GM23338 (cell line): ENCODE results near the gene CCDC60. TPM values are rescaled to one million over a fixed set of nuclear protein-coding genes. Genes with fewer than 3 reads are reported as not detected.

ENCODE experiments used
- ATAC-seq: fragments of 200-7000 bp; cut with Tn5 transposase; 3 replicates; pipeline ENCODE4 v1.9.1; 2020
- DNase-seq: peaks from one replicate; pipeline ENCODE4 v3.0.0-alpha.2; 2015; ENCODE audit warnings: low spot score
- H2AFZ ChIP-seq: fragments of 200-600 bp; sonication (generic); 2 replicates; pipeline ENCODE4 v1.8.0; 2016; ENCODE audit warnings: antibody characterized with exemption, mild to moderate bottlenecking, moderate library complexity
- H3F3A ChIP-seq: fragments of 200-600 bp; sonication (generic); replicated peaks from 2 replicates; pipeline ENCODE4 v1.8.0; 2017; ENCODE audit warnings: antibody characterized with exemption, mixed run types, low read depth
- H3K27ac ChIP-seq: fragments of 200-600 bp; sonication (generic); 2 replicates; pipeline ENCODE4 v1.6.1; 2016; ENCODE audit warnings: low read depth
- H3K27me3 ChIP-seq: fragments of 200-600 bp; sonication (generic); 2 replicates; pipeline ENCODE4 v1.8.0; 2016; ENCODE audit warnings: mild to moderate bottlenecking, mixed run types, moderate library complexity; ENCODE audit not compliant: insufficient read depth
- H3K36me3 ChIP-seq: fragments of 200-600 bp; sonication (generic); 2 replicates; pipeline ENCODE4 v1.8.0; 2016; ENCODE audit warnings: mild to moderate bottlenecking; ENCODE audit not compliant: insufficient read depth
- H3K4me1 ChIP-seq: fragments of 200-600 bp; sonication (generic); 2 replicates; pipeline ENCODE4 v1.8.0; 2016; ENCODE audit warnings: mild to moderate bottlenecking, moderate library complexity; ENCODE audit not compliant: insufficient read depth
- H3K4me2 ChIP-seq: fragments of 200-600 bp; sonication (generic); 2 replicates; pipeline ENCODE4 v1.7.1; 2017; ENCODE audit warnings: mixed run types
- H3K4me3 ChIP-seq: fragments of 200-600 bp; sonication (generic); 2 replicates; pipeline ENCODE4 v1.6.1; 2016; ENCODE audit warnings: mixed run types
- H3K79me2 ChIP-seq: fragments of 200-600 bp; sonication (generic); replicated peaks from 2 replicates; pipeline ENCODE4 v1.8.0; 2017; ENCODE audit warnings: mild to moderate bottlenecking; ENCODE audit not compliant: insufficient read depth
- H3K9me2 ChIP-seq: fragments of 200-600 bp; sonication (generic); 2 replicates; pipeline ENCODE4 v1.8.0; 2017; ENCODE audit not compliant: insufficient read depth
- H4K20me1 ChIP-seq: fragments of 200-600 bp; sonication (generic); replicated peaks from 2 replicates; pipeline ENCODE4 v1.8.0; 2017; ENCODE audit warnings: mild to moderate bottlenecking; ENCODE audit not compliant: insufficient read depth
- H3K27ac Mint-ChIP-seq: 2 replicates; pipeline ENCODE4 v1.8.0; 2020; ENCODE audit warnings: inconsistent platforms, mild to moderate bottlenecking, moderate library complexity, mixed read lengths
- H3K27me3 Mint-ChIP-seq: 3 replicates; pipeline ENCODE4 v1.8.0; 2022; ENCODE audit warnings: low read depth, mild to moderate bottlenecking, moderate library complexity, mixed read lengths, inconsistent platforms; ENCODE audit not compliant: insufficient read depth, poor library complexity
- H3K36me3 Mint-ChIP-seq: 3 replicates; pipeline ENCODE4 v1.8.0; 2021; ENCODE audit warnings: low read depth, mild to moderate bottlenecking, inconsistent platforms, moderate library complexity, mixed read lengths
- H3K4me1 Mint-ChIP-seq: 3 replicates; pipeline ENCODE4 v1.8.0; 2020; ENCODE audit warnings: mild to moderate bottlenecking, inconsistent platforms, mixed read lengths
- H3K4me3 Mint-ChIP-seq: 3 replicates; pipeline ENCODE4 v1.8.0; 2021; ENCODE audit warnings: moderate library complexity, mild to moderate bottlenecking, inconsistent platforms, mixed read lengths
- H3K9me3 Mint-ChIP-seq: 3 replicates; pipeline ENCODE4 v1.8.0; 2020; ENCODE audit warnings: moderate library complexity, mild to moderate bottlenecking, inconsistent platforms, mixed read lengths
- CREB1 ChIP-seq: fragments of 250-450 bp; sonication (Bioruptor Pico); IDR thresholded peaks from 2 replicates; pipeline ENCODE4 v1.5.0; 2020; ENCODE audit warnings: low read depth, mild to moderate bottlenecking, moderate library complexity
- EZH2 ChIP-seq: fragments of 200-600 bp; sonication (generic); IDR thresholded peaks from one replicate; pipeline ENCODE4 v1.8.0; 2017; ENCODE audit warnings: antibody characterized with exemption, mild to moderate bottlenecking, low read depth; ENCODE audit not compliant: unreplicated experiment
- EZH2phosphoT487 ChIP-seq: fragments of 200-600 bp; sonication (generic); IDR thresholded peaks from one replicate; pipeline ENCODE4 v1.8.1; 2018; ENCODE audit warnings: antibody characterized with exemption; ENCODE audit not compliant: unreplicated experiment
- NANOG ChIP-seq: IDR thresholded peaks from 2 replicates; pipeline ENCODE4 v1.6.1; 2016; ENCODE audit warnings: antibody characterized with exemption, borderline replicate concordance
- polyA plus RNA-seq: library from polyadenylated mRNA; unstranded; fragments of >200 nt; fragmentation: Nextera tagmentation; extraction: Ambion mirVana; gene quantifications from 2 replicates; pipeline ENCODE4 v1.2.1, GENCODE V29; 2016
- total RNA-seq: library from RNA; depleted of rRNA; stranded (reverse); fragments of >200 nt; shearing (Covaris generic); gene quantifications from 2 replicates; pipeline ENCODE4 v1.2.3, GENCODE V29; 2014
- TF ChIP-seq, protein P1 (sequence below): IDR thresholded peaks from one replicate; pipeline ENCODE4 v1.6.1; 2018; ENCODE audit warnings: antibody characterized with exemption; ENCODE audit not compliant: unreplicated experiment
- TF ChIP-seq, protein P2 (sequence below), 2 experiments: fragments of 200-600 bp in 1 of 2; sonication (generic) in 1 of 2; conservative IDR thresholded peaks; 2 replicates each; pipeline versions ENCODE4 v1.5.1 to v1.6.1; 2016 to 2017; ENCODE audit warnings: antibody characterized with exemption in 2 of 2, low read depth in 2 of 2, mild to moderate bottlenecking in 2 of 2, moderate library complexity in 1 of 2

Gene CCDC60
- total and polyA plus RNA-seq, 2 experiments from 2014 or later, result 0.53 TPM; not detected in 1

- TF ChIP-seq, protein P1, sequence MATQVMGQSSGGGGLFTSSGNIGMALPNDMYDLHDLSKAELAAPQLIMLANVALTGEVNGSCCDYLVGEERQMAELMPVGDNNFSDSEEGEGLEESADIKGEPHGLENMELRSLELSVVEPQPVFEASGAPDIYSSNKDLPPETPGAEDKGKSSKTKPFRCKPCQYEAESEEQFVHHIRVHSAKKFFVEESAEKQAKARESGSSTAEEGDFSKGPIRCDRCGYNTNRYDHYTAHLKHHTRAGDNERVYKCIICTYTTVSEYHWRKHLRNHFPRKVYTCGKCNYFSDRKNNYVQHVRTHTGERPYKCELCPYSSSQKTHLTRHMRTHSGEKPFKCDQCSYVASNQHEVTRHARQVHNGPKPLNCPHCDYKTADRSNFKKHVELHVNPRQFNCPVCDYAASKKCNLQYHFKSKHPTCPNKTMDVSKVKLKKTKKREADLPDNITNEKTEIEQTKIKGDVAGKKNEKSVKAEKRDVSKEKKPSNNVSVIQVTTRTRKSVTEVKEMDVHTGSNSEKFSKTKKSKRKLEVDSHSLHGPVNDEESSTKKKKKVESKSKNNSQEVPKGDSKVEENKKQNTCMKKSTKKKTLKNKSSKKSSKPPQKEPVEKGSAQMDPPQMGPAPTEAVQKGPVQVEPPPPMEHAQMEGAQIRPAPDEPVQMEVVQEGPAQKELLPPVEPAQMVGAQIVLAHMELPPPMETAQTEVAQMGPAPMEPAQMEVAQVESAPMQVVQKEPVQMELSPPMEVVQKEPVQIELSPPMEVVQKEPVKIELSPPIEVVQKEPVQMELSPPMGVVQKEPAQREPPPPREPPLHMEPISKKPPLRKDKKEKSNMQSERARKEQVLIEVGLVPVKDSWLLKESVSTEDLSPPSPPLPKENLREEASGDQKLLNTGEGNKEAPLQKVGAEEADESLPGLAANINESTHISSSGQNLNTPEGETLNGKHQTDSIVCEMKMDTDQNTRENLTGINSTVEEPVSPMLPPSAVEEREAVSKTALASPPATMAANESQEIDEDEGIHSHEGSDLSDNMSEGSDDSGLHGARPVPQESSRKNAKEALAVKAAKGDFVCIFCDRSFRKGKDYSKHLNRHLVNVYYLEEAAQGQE, result no peak
These were observed 113.1 kb downstream of the CCDC60 start (continued) for GRCh38 chr12:119447618-119448017.

- Histone ChIP-seq H3K27me3 (no peaks in the 10 kb centered on the region), H3K36me3 (no peaks in the 10 kb centered on the region), H3K27ac (no peak overlapping the region), H3K4me3 (no peak overlapping the region), H3K4me2 (no peak overlapping the region), H3K79me2 (no peaks in the 10 kb centered on the region), H2AFZ (peak overlapping the region; percentile 72; the same call in 1 of the 2 replicates), H4K20me1 (no peaks in the 10 kb centered on the region), H3K4me1 (peaks cover 19% of the 10 kb centered on the region), H3F3A (no peaks in the 10 kb centered on the region), H3K9me2 (no peaks in the 10 kb centered on the region)
- Mint-ChIP-seq H3K4me3 (no peak overlapping the region), H3K36me3 (peaks cover 2% of the 10 kb centered on the region; the same call in 2 of the 3 replicates), H3K9me3 (peaks cover 5% of the 10 kb centered on the region; the same call in 2 of the 3 replicates), H3K27me3 (peaks cover 3% of the 10 kb centered on the region), H3K27ac (no peak overlapping the region), H3K4me1 (peaks cover 10% of the 10 kb centered on the region; the same call in 2 of the 3 replicates)
- ATAC-seq (no peak), DNase-seq (no peak)
- TF ChIP-seq CREB1, result no peak
- TF ChIP-seq, protein P2, sequence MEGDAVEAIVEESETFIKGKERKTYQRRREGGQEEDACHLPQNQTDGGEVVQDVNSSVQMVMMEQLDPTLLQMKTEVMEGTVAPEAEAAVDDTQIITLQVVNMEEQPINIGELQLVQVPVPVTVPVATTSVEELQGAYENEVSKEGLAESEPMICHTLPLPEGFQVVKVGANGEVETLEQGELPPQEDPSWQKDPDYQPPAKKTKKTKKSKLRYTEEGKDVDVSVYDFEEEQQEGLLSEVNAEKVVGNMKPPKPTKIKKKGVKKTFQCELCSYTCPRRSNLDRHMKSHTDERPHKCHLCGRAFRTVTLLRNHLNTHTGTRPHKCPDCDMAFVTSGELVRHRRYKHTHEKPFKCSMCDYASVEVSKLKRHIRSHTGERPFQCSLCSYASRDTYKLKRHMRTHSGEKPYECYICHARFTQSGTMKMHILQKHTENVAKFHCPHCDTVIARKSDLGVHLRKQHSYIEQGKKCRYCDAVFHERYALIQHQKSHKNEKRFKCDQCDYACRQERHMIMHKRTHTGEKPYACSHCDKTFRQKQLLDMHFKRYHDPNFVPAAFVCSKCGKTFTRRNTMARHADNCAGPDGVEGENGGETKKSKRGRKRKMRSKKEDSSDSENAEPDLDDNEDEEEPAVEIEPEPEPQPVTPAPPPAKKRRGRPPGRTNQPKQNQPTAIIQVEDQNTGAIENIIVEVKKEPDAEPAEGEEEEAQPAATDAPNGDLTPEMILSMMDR (conservative IDR thresholded peaks at IDR 0.05; ENCODE audit: low read depth in 2 of 2), result no peak
- no peak for TF ChIP-seq EZH2
- TF ChIP-seq NANOG, result no peak
These were observed 114.1 kb downstream of the CCDC60 start for GRCh38 chr12:119448611-119449131.

DNA sequence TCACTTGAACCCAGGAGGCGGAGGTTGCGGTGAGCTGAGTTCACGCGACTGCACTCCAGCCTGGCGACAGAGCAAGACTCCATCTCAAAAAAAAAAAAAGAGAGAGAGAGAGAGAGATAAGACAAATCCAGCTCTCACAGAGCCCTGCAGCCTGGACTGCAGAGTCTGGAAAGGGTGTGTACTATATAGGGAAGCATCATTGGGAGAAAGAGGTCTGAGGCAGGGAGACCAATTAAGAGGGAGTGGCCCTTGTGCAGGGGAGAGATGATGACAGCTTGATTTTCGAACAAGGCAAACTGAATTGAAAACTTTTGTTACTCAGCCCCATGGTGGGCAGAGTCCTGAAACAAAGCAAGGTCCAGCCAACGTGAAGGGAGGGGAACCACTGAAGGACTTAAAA is 116.2 kb downstream of the CCDC60 start:
- peaks cover 3% of the 10 kb centered on the region for H3K27me3 Mint-ChIP-seq
- no peaks in the 10 kb centered on the region for H3K27me3 ChIP-seq
- H3K9me2 ChIP-seq, result 0 out of 2 replicates have a peak, but pooled peaks cover 6% of the 10 kb centered on the region
- no peaks in the 10 kb centered on the region for H3K36me3 ChIP-seq
- H3K4me2 ChIP-seq, result no peak overlapping the region
- no peak overlapping the region for H3K27ac ChIP-seq
- no peaks in the 10 kb centered on the region for H3K79me2 ChIP-seq
- peaks cover 7% of the 10 kb centered on the region; the same call in 2 of the 3 replicates for H3K4me1 Mint-ChIP-seq
- H3K27ac Mint-ChIP-seq, result no peak overlapping the region
- H3K4me3 Mint-ChIP-seq, result no peak overlapping the region
- no peaks in the 10 kb centered on the region for H3K36me3 Mint-ChIP-seq
- DNase-seq (no peak), ATAC-seq (no peak)
- H3K9me3 Mint-ChIP-seq, result no peaks in the 10 kb centered on the region
- H3K4me1 ChIP-seq, result peaks cover 19% of the 10 kb centered on the region
- H2AFZ ChIP-seq, result peak overlapping the region; percentile 43; the same call in 1 of the 2 replicates
- H4K20me1 ChIP-seq, result no peaks in the 10 kb centered on the region
- H3K4me3 ChIP-seq, result no peak overlapping the region
- H3F3A ChIP-seq, result no peaks in the 10 kb centered on the region
- TF ChIP-seq, protein P2 (conservative IDR thresholded peaks at IDR 0.05; ENCODE audit: low read depth in 2 of 2), result no peak
- TF ChIP-seq EZH2phosphoT487, result no peak
